HepG2 (cell line): ENCODE data around the gene DQX1. TPM values are rescaled to one million over a fixed set of nuclear protein-coding genes. Genes with fewer than 3 reads are reported as not detected.

Experiments used
- ATAC-seq: fragments of 200-7000 bp; cut with Tn5 transposase; 3 replicates; pipeline ENCODE4 v1.9.1; 2020; ENCODE audit warnings: mild to moderate bottlenecking, moderate library complexity
- BruUV-seq: library from RNA; stranded (reverse); fragments of 400-500 nt; replicated peaks from 2 replicates; lab custom pipeline; 2021; lab: Mats Ljungman, UMichigan
- CTCF ChIA-PET: fragments of 300-600 bp; formaldehyde crosslinking; extraction: SDS; loops from one replicate; lab custom pipeline; 2021; ENCODE audit warnings: low total read pairs, inconsistent platforms, low intra/inter-chr PET ratio; lab: Yijun Ruan, JAX
- POLR2A ChIA-PET: fragments of 350-600 bp; sonication (Branson Sonifier 250); formaldehyde crosslinking; loops from one replicate; lab custom pipeline; 2020; ENCODE audit warnings: antibody characterized with exemption, inconsistent platforms; lab: Yijun Ruan, JAX
- DNase-seq: peaks from one replicate; pipeline ENCODE4 v3.0.0-alpha.2; 2015; ENCODE audit warnings: low spot score
- FAIRE-seq: peaks from 3 replicates; lab custom pipeline; 2011; peaks lifted over from hg19 to GRCh38; lab: Jason Lieb, UNC
- H2AFZ ChIP-seq: one replicate; pipeline ENCODE4 v1.6.1; 2011; ENCODE audit warnings: low read length, inconsistent platforms
- H3K27ac ChIP-seq: fragments of 300-600 bp; 3 replicates; pipeline ENCODE4 v1.8.0; 2011; ENCODE audit warnings: mixed run types, mild to moderate bottlenecking, mixed read lengths, low read length, inconsistent platforms; ENCODE audit not compliant: insufficient read depth; ENCODE audit errors: extremely low read length
- H3K27me3 ChIP-seq, 2 experiments: fragments of 200-600 bp in 1 of 2; 2 replicates in 1 of 2; 3 replicates in 1 of 2; pipeline versions ENCODE4 v1.6.0 to v1.8.0; 2011; ENCODE audit warnings: low read length in 2 of 2, mild to moderate bottlenecking in 2 of 2, moderate library complexity in 2 of 2, inconsistent platforms in 1 of 2; ENCODE audit not compliant: insufficient read depth in 2 of 2, control insufficient read depth in 1 of 2
- H3K36me3 ChIP-seq, 2 experiments: fragments of 200-600 bp in 1 of 2; replicated peaks in 1 of 2; 2 replicates in 1 of 2; 3 replicates in 1 of 2; pipeline versions ENCODE4 v1.5.1 to v1.8.0; 2011; ENCODE audit warnings: low read length in 2 of 2, inconsistent platforms in 1 of 2; ENCODE audit not compliant: insufficient read depth in 2 of 2, control insufficient read depth in 1 of 2
- H3K4me1 ChIP-seq: 2 replicates; pipeline ENCODE4 v1.5.1; 2012; ENCODE audit warnings: low read length, inconsistent platforms; ENCODE audit not compliant: insufficient read depth
- H3K4me2 ChIP-seq: 2 replicates; pipeline ENCODE4 v1.6.0; 2011; ENCODE audit warnings: low read depth, low read length, inconsistent platforms
- H3K4me3 ChIP-seq, 3 experiments: fragments of 200-600 bp in 1 of 3; sonication (generic), shearing (Covaris generic) in 1 of 3; replicated peaks in 1 of 3; 2 replicates each; pipeline ENCODE4 v1.5.1; 2011 to 2016; ENCODE audit warnings: low read length in 3 of 3, inconsistent platforms in 2 of 3, low read depth in 2 of 3, mild to moderate bottlenecking in 2 of 3, control low read depth in 1 of 3, mixed read lengths in 1 of 3; ENCODE audit not compliant: insufficient read depth in 1 of 3
- H3K79me2 ChIP-seq: one replicate; pipeline ENCODE4 v1.6.1; 2011; ENCODE audit warnings: low read length, inconsistent platforms; ENCODE audit not compliant: insufficient read depth
- H3K9ac ChIP-seq: 2 replicates; pipeline ENCODE4 v1.6.0; 2011; ENCODE audit warnings: mild to moderate bottlenecking, low read depth, low read length, inconsistent platforms; ENCODE audit not compliant: insufficient read depth
- H3K9me3 ChIP-seq: 2 replicates; pipeline ENCODE4 v1.5.1; 2012; ENCODE audit warnings: mild to moderate bottlenecking, low read length
- H4K20me1 ChIP-seq: 2 replicates; pipeline ENCODE4 v1.6.0; 2011; ENCODE audit warnings: inconsistent platforms, mild to moderate bottlenecking, low read length, moderate library complexity; ENCODE audit not compliant: insufficient read depth
- IRX3 ChIP-seq: sonication (generic); formaldehyde crosslinking; IDR thresholded peaks from 2 replicates; pipeline ENCODE4 v1.8.1; 2023; ENCODE audit warnings: mild to moderate bottlenecking, low read depth, missing genetic modification reagents, borderline replicate concordance
- MIXL1 ChIP-seq: IDR thresholded peaks from 2 replicates; pipeline ENCODE4 v1.6.1; 2016
- POLR2G ChIP-seq: fragments of 200-400 bp; formaldehyde crosslinking; IDR thresholded peaks from 2 replicates; pipeline ENCODE4 v1.6.1; 2018; ENCODE audit warnings: mild to moderate bottlenecking, low read depth, low read length, moderate library complexity
- RARA ChIP-seq: IDR thresholded peaks from 2 replicates; pipeline ENCODE4 v1.6.1; 2016; ENCODE audit warnings: missing genetic modification reagents, missing compliant biosample characterization
- STAT6 ChIP-seq: sonication (generic); formaldehyde crosslinking; IDR thresholded peaks from 2 replicates; pipeline ENCODE4 v1.4.0; 2020; ENCODE audit warnings: missing genetic modification reagents, mild to moderate bottlenecking, borderline replicate concordance
- ZBTB37 ChIP-seq: sonication (generic); formaldehyde crosslinking; IDR thresholded peaks from 2 replicates; pipeline ENCODE4 v1.4.0; 2020; ENCODE audit warnings: mild to moderate bottlenecking, missing genetic modification reagents
- ZBTB7A ChIP-seq: sonication (generic); formaldehyde crosslinking; IDR thresholded peaks from 2 replicates; pipeline ENCODE4 v1.8.0; 2022; ENCODE audit warnings: mild to moderate bottlenecking, missing genetic modification reagents
- ZHX2 ChIP-seq, 2 experiments: sonication (generic) in 1 of 2; formaldehyde crosslinking in 1 of 2; IDR thresholded peaks; 2 replicates each; pipeline versions ENCODE4 v1.6.1 to v1.9.0; 2014 to 2022; ENCODE audit warnings: antibody characterized with exemption in 1 of 2, borderline replicate concordance in 1 of 2, inconsistent platforms in 1 of 2, low read depth in 1 of 2, missing genetic modification reagents in 1 of 2
- ZNF451 ChIP-seq: sonication (generic); formaldehyde crosslinking; IDR thresholded peaks from 2 replicates; pipeline ENCODE4 v1.5.0; 2020; ENCODE audit warnings: mild to moderate bottlenecking, missing genetic modification reagents
- ZNF83 ChIP-seq: sonication (generic); formaldehyde crosslinking; IDR thresholded peaks from 2 replicates; pipeline ENCODE4 v1.4.0; 2020; ENCODE audit warnings: missing genetic modification reagents, mild to moderate bottlenecking, borderline replicate concordance
- WGBS: methylation state at CpG from one replicate; pipeline ENCODE4 v1.1.6; 2017; ENCODE audit warnings: low lambda C conversion rate; 5-methylcytosine and 5-hydroxymethylcytosine counted together
- in situ Hi-C: cut with HindIII; loops from 2 replicates; pipeline ENCODE4 v1.10.0; 2017; ENCODE audit warnings: low pct_unique_long_range_greater_than_20kb; ENCODE audit not compliant: extremely low pct_ligation_motif_present
- intact Hi-C: fragments of 100-400 bp; cut with micrococcal nuclease; formaldehyde crosslinking; loops from one replicate; pipeline ENCODE4 v1.10.0; 2022; ENCODE audit not compliant: unreplicated experiment
- polyA plus RNA-seq, 8 experiments: library from polyadenylated mRNA; depleted of rRNA in 3 of 8; stranded (reverse) in 7 of 8; unstranded in 1 of 8; fragments of >200 nt; fragmentation: Illumina TruSeq in 4 of 8; extraction: Trizol in 4 of 8; gene quantifications; 2 replicates each; pipeline versions ENCODE4 v1.2.1 to v1.2.3, GENCODE V29; 2011 to 2016; ENCODE audit warnings: low read depth in 4 of 8, missing spikeins in 1 of 8, mixed read lengths in 1 of 8; ENCODE audit not compliant: insufficient read depth in 1 of 8
- total RNA-seq, 5 experiments: library from RNA; depleted of rRNA; stranded (reverse); fragments of >200 nt; fragmentation: Illumina TruSeq; extraction: Trizol; gene quantifications; 2 replicates each; pipeline ENCODE4 v1.2.3, GENCODE V29; 2016; ENCODE audit warnings: low read depth in 1 of 5
- TF ChIP-seq, protein P1 (sequence below): sonication (generic); formaldehyde crosslinking; IDR thresholded peaks from 2 replicates; pipeline ENCODE4 v1.5.0; 2020; ENCODE audit warnings: missing genetic modification reagents, mild to moderate bottlenecking, borderline replicate concordance

DQX1 gene
- total and polyA plus RNA-seq, 2 of the 13 experiments (the other 11 are each of a cell fraction or from before 2014, with no cell fraction given): 27.6 to 89.8 TPM

DNA sequence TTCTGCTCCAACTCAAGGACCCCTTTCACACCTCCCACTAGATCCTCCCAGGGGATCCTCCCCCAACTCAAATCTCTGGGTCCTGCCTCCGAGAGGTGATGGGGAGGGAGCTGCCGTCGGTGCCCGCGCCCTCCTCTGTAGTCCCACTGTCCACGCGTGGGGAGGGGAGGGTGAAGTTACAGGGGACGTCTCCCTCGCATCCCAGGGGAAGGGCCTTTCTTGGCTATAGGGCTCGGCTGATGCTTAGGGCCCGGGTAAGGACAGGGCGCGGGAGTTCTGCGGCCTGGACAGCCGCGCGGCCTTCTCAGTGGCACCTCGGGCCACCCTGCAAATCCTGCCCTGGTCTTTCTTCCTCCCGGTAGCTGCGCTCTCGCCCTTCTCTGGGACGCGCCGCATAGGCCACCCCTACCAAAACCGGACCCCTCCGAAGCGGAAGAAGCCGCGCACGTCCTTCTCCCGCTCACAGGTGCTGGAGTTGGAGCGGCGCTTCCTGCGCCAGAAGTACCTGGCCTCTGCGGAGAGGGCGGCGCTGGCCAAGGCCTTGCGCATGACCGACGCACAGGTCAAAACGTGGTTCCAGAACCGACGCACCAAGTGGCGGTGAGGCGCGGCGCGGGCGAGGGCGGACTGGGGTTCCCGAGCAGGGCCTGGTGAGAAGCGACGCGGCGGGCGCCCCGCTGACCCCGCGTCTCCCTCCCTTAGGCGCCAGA is 10.6 kb downstream of the DQX1 start:
- no TSS peak for BruUV-seq
- Histone ChIP-seq H3K4me3 (no peak overlapping the region), H3K4me1 (peaks cover 43% of the 10 kb centered on the region), H3K36me3 (peaks cover 11 to 16% of the 10 kb centered on the region in 2 experiments; a peak in 4 of 5 replicates), H3K27ac (no peak overlapping the region), H4K20me1 (no peaks in the 10 kb centered on the region), H3K9me3 (no peaks in the 10 kb centered on the region), H3K79me2 (no peaks in the 10 kb centered on the region), H3K27me3 (no peaks in the 10 kb centered on the region), H2AFZ (no peak overlapping the region), H3K9ac (no peak overlapping the region), H3K4me2 (no peak overlapping the region)
- in situ Hi-C loops: no loop called here
- ChIA-PET CTCF (no interaction called here), POLR2A (interaction anchor here (2.1 kb wide), 1 partner anchor 12 kb away, joined by 6 read pairs; no protein-coding TSS in a partner anchor)
- ATAC-seq (no peak), FAIRE-seq (no peak), DNase-seq (no peak)
- intact Hi-C loops: no loop called here
- WGBS: 98% methylated on average over 55 of the region's 60 CpGs
- TF ChIP-seq POLR2G (peak; percentile 16; the same call in 1 of the 2 replicates), ZHX2 (IDR thresholded peaks at IDR 0.05; ENCODE audit: low read depth) (0 out of 2 replicates have a peak, but pooled peaks have one; percentile 21), ZHX2 (CRISPR knock-in tag; IDR thresholded peaks at IDR 0.05; ENCODE audit: borderline replicate concordance) (no peak), ZNF83 (CRISPR knock-in tag) (no peak), RARA (CRISPR knock-in tag) (no peak), ZBTB7A (CRISPR knock-in tag) (no peak), IRX3 (CRISPR knock-in tag) (no peak), ZNF451 (CRISPR knock-in tag) (no peak), MIXL1 (CRISPR knock-in tag) (no peak), ZBTB37 (CRISPR knock-in tag) (no peak), STAT6 (CRISPR knock-in tag) (no peak)
- TF ChIP-seq, protein P1, sequence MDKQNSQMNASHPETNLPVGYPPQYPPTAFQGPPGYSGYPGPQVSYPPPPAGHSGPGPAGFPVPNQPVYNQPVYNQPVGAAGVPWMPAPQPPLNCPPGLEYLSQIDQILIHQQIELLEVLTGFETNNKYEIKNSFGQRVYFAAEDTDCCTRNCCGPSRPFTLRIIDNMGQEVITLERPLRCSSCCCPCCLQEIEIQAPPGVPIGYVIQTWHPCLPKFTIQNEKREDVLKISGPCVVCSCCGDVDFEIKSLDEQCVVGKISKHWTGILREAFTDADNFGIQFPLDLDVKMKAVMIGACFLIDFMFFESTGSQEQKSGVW (CRISPR knock-in tag): no peak
